Duodenal mucosa (tissue), 2 donors: Measurements from ENCODE around the gene BRSK2.
A peak's percentile ranks its signal among the peaks of the same experiment; 100 is the strongest.

Experiments
- H3K27ac ChIP-seq: one replicate; pipeline ENCODE4 v1.7.0; 2013; ENCODE audit warnings: low read depth, low read length
- H3K27me3 ChIP-seq, 2 donors: one replicate each; pipeline ENCODE4 v1.7.0; 2013; ENCODE audit warnings: low read length in 2 of 2, control low read depth in 1 of 2; ENCODE audit not compliant: insufficient read depth in 2 of 2, control insufficient read depth in 1 of 2
- H3K36me3 ChIP-seq, 2 donors: one replicate each; pipeline ENCODE4 v1.7.0; 2013; ENCODE audit warnings: low read length in 2 of 2, control low read depth in 1 of 2; ENCODE audit not compliant: insufficient read depth in 2 of 2, control insufficient read depth in 1 of 2
- H3K4me1 ChIP-seq, 2 donors: one replicate each; pipeline ENCODE4 v1.7.0; 2013; ENCODE audit warnings: low read length in 2 of 2, control low read depth in 1 of 2; ENCODE audit not compliant: insufficient read depth in 2 of 2, control insufficient read depth in 1 of 2
- H3K4me3 ChIP-seq, 2 donors: one replicate each; pipeline ENCODE4 v1.7.0; 2013; ENCODE audit warnings: low read length in 2 of 2, low read depth in 1 of 2
- H3K9ac ChIP-seq, 2 donors: one replicate each; pipeline ENCODE4 v1.7.0; 2013; ENCODE audit warnings: low read length in 2 of 2, low read depth in 1 of 2
- H3K9me3 ChIP-seq, 2 donors: one replicate each; pipeline ENCODE4 v1.7.0; 2013; ENCODE audit warnings: low read length in 2 of 2, control low read depth in 1 of 2; ENCODE audit not compliant: control insufficient read depth in 1 of 2

The BRSK2 gene

DNA sequence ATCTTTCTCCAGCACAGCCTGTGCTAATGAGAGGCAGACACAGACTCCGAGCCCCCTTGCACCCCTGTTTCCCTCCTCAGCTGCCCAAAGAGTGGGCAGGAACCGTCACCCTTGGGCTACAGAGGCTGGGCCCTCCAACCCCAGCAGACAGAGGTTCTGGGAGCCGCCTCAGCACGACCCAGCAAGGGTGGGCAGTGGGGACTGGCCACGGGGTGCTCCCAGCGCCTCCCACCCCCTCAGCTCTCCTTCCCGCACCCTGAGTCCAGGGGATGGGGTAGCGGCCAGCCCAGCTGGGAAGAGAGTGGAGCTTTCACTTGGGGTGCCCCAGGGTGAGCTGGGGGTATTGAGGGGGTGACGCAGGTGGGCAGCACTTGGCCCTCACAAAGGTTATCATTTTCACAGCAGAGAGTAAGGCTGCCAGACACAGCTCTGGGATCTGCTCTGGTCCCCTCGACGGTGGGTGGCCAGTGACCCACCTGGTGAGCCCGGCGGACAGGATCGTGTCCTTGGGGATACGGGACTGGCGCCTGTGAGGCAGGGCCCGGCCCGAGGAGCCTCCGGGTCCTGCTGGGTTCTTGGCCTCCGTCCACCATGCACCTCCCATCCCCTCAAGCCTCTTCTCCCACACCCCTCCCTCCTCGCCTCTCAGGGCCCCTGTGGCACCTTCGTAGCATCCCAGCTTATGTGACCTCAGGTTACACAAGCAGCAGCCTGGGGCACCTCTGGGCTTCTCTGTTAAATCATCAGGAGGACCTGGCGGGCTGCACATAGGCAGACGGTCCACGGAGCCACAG lies 14.4 kb upstream of the BRSK2 start:
- Histone ChIP-seq H3K27ac (no peak overlapping the region), H3K9ac (no peak overlapping the region), H3K9me3 (no peaks in the 10 kb centered on the region), H3K4me1 (no peaks in the 10 kb centered on the region), H3K27me3 (no peaks in the 10 kb centered on the region), H3K36me3 (no peaks in the 10 kb centered on the region), H3K4me3 (no peak overlapping the region)

- H3K36me3 ChIP-seq = no peaks in the 10 kb centered on the region
- no peak overlapping the region for H3K9ac ChIP-seq
- H3K9me3 ChIP-seq = no peaks in the 10 kb centered on the region
- no peak overlapping the region for H3K27ac ChIP-seq
- H3K27me3 ChIP-seq = no peaks in the 10 kb centered on the region
- no peak overlapping the region for H3K4me3 ChIP-seq
- no peaks in the 10 kb centered on the region for H3K4me1 ChIP-seq
Observed at GRCh38 chr11:1375955-1376258, 13.8 kb upstream of the BRSK2 start.

GRCh38 chr11:1377231-1377780 lies 12.4 kb upstream of the BRSK2 start:
- no peaks in the 10 kb centered on the region for H3K4me1 ChIP-seq
- H3K27ac ChIP-seq = no peak overlapping the region
- H3K4me3 ChIP-seq = no peak overlapping the region
- H3K36me3 ChIP-seq = no peaks in the 10 kb centered on the region
- H3K27me3 ChIP-seq = no peaks in the 10 kb centered on the region
- no peaks in the 10 kb centered on the region for H3K9me3 ChIP-seq
- no peak overlapping the region for H3K9ac ChIP-seq

GRCh38 chr11:1381793-1382425 lies 7.8 kb upstream of the BRSK2 start:
- no peaks in the 10 kb centered on the region for H3K27me3 ChIP-seq

GRCh38 chr11:1382429-1382828 lies 7.3 kb upstream of the BRSK2 start:
- Histone ChIP-seq H3K9me3 (no peaks in the 10 kb centered on the region), H3K36me3 (no peaks in the 10 kb centered on the region), H3K4me3 (peak overlapping the region in 1 of 2 donors; percentile 64), H3K4me1 (peaks cover 0 to 4% of the 10 kb centered on the region in 2 donors), H3K27ac (no peak overlapping the region), H3K9ac (no peak overlapping the region), H3K27me3 (no peaks in the 10 kb centered on the region)

More at GRCh38 chr11:1381793-1382425, 7.8 kb upstream of the BRSK2 start:
- H3K27ac ChIP-seq = no peak overlapping the region
- no peak overlapping the region for H3K4me3 ChIP-seq
- H3K36me3 ChIP-seq = no peaks in the 10 kb centered on the region
- H3K9me3 ChIP-seq = no peaks in the 10 kb centered on the region
- H3K9ac ChIP-seq = no peak overlapping the region
- H3K4me1 ChIP-seq = peaks cover 0 to 4% of the 10 kb centered on the region in 2 donors

GRCh38 chr11:1382831-1383607 lies 6.7 kb upstream of the BRSK2 start:
- H3K9ac ChIP-seq = peak overlapping the region in 1 of 2 donors; percentile 47
- H3K27ac ChIP-seq = peak overlapping the region; percentile 50

DNA sequence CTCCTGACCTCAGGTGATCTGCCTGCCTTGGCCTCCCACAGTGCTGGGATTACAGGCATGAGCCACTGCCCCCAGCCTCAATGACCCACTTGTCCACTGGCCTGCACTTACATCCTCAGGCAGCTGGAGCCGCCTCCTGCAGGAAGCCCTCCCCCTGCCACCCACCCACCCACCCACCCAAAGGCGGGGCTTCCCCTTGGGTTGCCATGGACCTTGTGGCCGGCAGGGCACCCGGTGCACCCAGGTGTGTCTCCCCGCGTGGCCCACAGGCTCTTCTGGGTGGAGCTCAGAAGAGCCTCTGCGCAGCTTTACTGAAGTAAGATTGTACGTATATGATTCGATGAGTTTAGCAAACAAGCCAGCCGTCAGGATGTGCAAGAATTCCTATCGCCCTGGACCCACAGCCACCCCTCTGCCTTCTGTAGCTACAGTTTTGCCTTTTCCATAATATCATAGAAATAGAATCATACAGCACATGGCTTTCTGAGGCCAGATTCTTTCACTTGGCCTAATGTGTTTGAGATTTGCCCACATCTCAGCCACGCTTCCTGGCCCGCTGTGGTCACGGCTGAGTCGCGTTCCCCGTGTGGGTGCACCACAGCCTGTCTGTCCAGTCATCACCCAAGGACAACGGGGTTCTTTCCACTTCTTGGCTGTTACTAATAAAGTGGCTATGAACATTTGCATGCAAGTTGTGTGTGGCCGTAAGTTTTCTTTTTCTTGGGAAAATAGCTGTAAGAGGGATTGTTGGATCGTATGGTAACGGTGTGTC lies 5.3 kb upstream of the BRSK2 start:
- no peaks in the 10 kb centered on the region for H3K36me3 ChIP-seq

More at GRCh38 chr11:1382831-1383607, 6.7 kb upstream of the BRSK2 start:
- H3K4me1 ChIP-seq = peaks cover 0 to 4% of the 10 kb centered on the region in 2 donors
- no peaks in the 10 kb centered on the region for H3K9me3 ChIP-seq
- no peaks in the 10 kb centered on the region for H3K36me3 ChIP-seq
- peak overlapping the region; percentile 61 to 64 for H3K4me3 ChIP-seq
- H3K27me3 ChIP-seq = peaks cover 1 to 6% of the 10 kb centered on the region in 2 donors

GRCh38 chr11:1387521-1387920 lies 2.2 kb upstream of the BRSK2 start:
- Histone ChIP-seq H3K36me3 (no peaks in the 10 kb centered on the region), H3K4me1 (peaks cover 0 to 14% of the 10 kb centered on the region in 2 donors), H3K9me3 (no peaks in the 10 kb centered on the region), H3K9ac (no peak overlapping the region), H3K27ac (no peak overlapping the region), H3K4me3 (no peak overlapping the region), H3K27me3 (peaks cover 31 to 36% of the 10 kb centered on the region in 2 donors)

More for the DNA sequence above, 5.3 kb upstream of the BRSK2 start:
- peaks cover 14 to 16% of the 10 kb centered on the region in 2 donors for H3K27me3 ChIP-seq
- no peak overlapping the region for H3K4me3 ChIP-seq
- H3K27ac ChIP-seq = no peak overlapping the region
- no peaks in the 10 kb centered on the region for H3K9me3 ChIP-seq
- H3K9ac ChIP-seq = no peak overlapping the region
- peaks cover 0 to 14% of the 10 kb centered on the region in 2 donors for H3K4me1 ChIP-seq

GRCh38 chr11:1387961-1388762 lies 1.6 kb upstream of the BRSK2 start:
- Histone ChIP-seq H3K9me3 (no peaks in the 10 kb centered on the region), H3K27me3 (peaks cover 31 to 40% of the 10 kb centered on the region in 2 donors), H3K9ac (no peak overlapping the region), H3K4me3 (no peak overlapping the region), H3K36me3 (no peaks in the 10 kb centered on the region), H3K4me1 (peaks cover 0 to 14% of the 10 kb centered on the region in 2 donors), H3K27ac (no peak overlapping the region)
